IMR-90 (cell line): ENCODE data around the gene RB1. TPM values are rescaled to one million over a fixed set of nuclear protein-coding genes. Genes with fewer than 3 reads are reported as not detected.

ENCODE experiments used
- ATAC-seq: fragments of 200-7000 bp; cut with Tn5 transposase; 2 replicates; pipeline ENCODE4 v1.9.1; 2020; ENCODE audit warnings: low read depth, mild to moderate bottlenecking, moderate library complexity
- BruUV-seq: library from RNA; stranded (reverse); fragments of 400-500 nt; replicated peaks from 2 replicates; lab custom pipeline; 2021; lab: Mats Ljungman, UMichigan
- CTCF ChIA-PET: fragments of 300-600 bp; formaldehyde crosslinking; extraction: SDS; loops from one replicate; lab custom pipeline; 2021; ENCODE audit warnings: antibody characterized with exemption; lab: Yijun Ruan, JAX
- POLR2A ChIA-PET: fragments of 300-600 bp; sonication (Branson Sonifier 250); formaldehyde crosslinking; loops from one replicate; lab custom pipeline; 2022; ENCODE audit warnings: antibody characterized with exemption; ENCODE audit not compliant: unreplicated experiment; lab: Charles Lee
- DNase-seq: peaks from one replicate; pipeline ENCODE4 v3.0.0; 2013
- H2AFZ ChIP-seq: replicated peaks from 2 replicates; pipeline ENCODE3; 2013; ENCODE audit warnings: low read length, mild to moderate bottlenecking; ENCODE audit not compliant: poor library complexity
- H2AK5ac ChIP-seq: 2 replicates; pipeline ENCODE4 v1.6.1; 2013; ENCODE audit warnings: low read depth, low read length, inconsistent platforms
- H2AK9ac ChIP-seq: replicated peaks from 2 replicates; pipeline ENCODE3; 2013; ENCODE audit warnings: mild to moderate bottlenecking, low read depth, low read length, moderate library complexity; ENCODE audit not compliant: poor library complexity
- H2BK120ac ChIP-seq: 2 replicates; pipeline ENCODE4 v1.6.1; 2013; ENCODE audit warnings: low read depth, low read length, inconsistent platforms
- H2BK15ac ChIP-seq: 3 replicates; pipeline ENCODE4 v1.6.1; 2013; ENCODE audit warnings: low read depth, low read length, inconsistent platforms
- H2BK20ac ChIP-seq: 2 replicates; pipeline ENCODE4 v1.6.1; 2013; ENCODE audit warnings: low read depth, mild to moderate bottlenecking, inconsistent platforms, low read length, moderate library complexity
- H2BK5ac ChIP-seq: 2 replicates; pipeline ENCODE4 v1.6.1; 2013; ENCODE audit warnings: mild to moderate bottlenecking, low read depth, low read length, inconsistent platforms; ENCODE audit not compliant: poor library complexity, severe bottlenecking
- H3K14ac ChIP-seq: replicated peaks from 2 replicates; pipeline ENCODE4 v1.6.1; 2013; ENCODE audit warnings: low read depth, low read length, inconsistent platforms
- H3K18ac ChIP-seq: 2 replicates; pipeline ENCODE4 v1.6.1; 2013; ENCODE audit warnings: low read depth, low read length, control low read depth
- H3K23ac ChIP-seq: 2 replicates; pipeline ENCODE4 v1.6.1; 2013; ENCODE audit warnings: low read depth, low read length, inconsistent platforms
- H3K27ac ChIP-seq: 2 replicates; pipeline ENCODE4 v1.5.1; 2013; ENCODE audit warnings: mild to moderate bottlenecking, control low read depth, low read length; ENCODE audit not compliant: insufficient read depth
- H3K27me3 ChIP-seq: 2 replicates; pipeline ENCODE4 v1.6.1; 2013; ENCODE audit warnings: low read length; ENCODE audit not compliant: control insufficient read depth, insufficient read depth
- H3K36me3 ChIP-seq: 2 replicates; pipeline ENCODE4 v1.6.1; 2013; ENCODE audit warnings: low read length, mixed read lengths; ENCODE audit not compliant: control insufficient read depth, insufficient read depth
- H3K4ac ChIP-seq: 2 replicates; pipeline ENCODE4 v1.6.1; 2013; ENCODE audit warnings: low read depth, low read length, inconsistent platforms
- H3K4me1 ChIP-seq: 2 replicates; pipeline ENCODE4 v1.6.1; 2013; ENCODE audit warnings: low read length, mixed read lengths; ENCODE audit not compliant: control insufficient read depth, insufficient read depth
- H3K4me2 ChIP-seq: 2 replicates; pipeline ENCODE4 v1.6.1; 2013; ENCODE audit warnings: low read depth, mild to moderate bottlenecking, control low read depth, low read length, moderate library complexity
- H3K4me3 ChIP-seq: 2 replicates; pipeline ENCODE4 v1.5.1; 2013; ENCODE audit warnings: low read depth, mild to moderate bottlenecking, control low read depth, low read length, moderate library complexity; ENCODE audit not compliant: insufficient read depth
- H3K56ac ChIP-seq: 2 replicates; pipeline ENCODE4 v1.6.1; 2013; ENCODE audit warnings: low read length, inconsistent platforms; ENCODE audit not compliant: insufficient read depth; ENCODE audit errors: extremely low read depth
- H3K79me1 ChIP-seq, 2 experiments: 2 replicates each; pipeline ENCODE4 v1.6.1; 2013; ENCODE audit warnings: low read length in 2 of 2, inconsistent platforms in 1 of 2, low read depth in 1 of 2
- H3K9ac ChIP-seq: 2 replicates; pipeline ENCODE4 v1.6.1; 2013; ENCODE audit warnings: low read depth, low read length, control low read depth
- H3K9me1 ChIP-seq: 2 replicates; pipeline ENCODE4 v1.6.1; 2013; ENCODE audit warnings: low read length, inconsistent platforms; ENCODE audit not compliant: insufficient read depth
- H3K9me3 ChIP-seq: 2 replicates; pipeline ENCODE4 v1.6.1; 2013; ENCODE audit warnings: low read length; ENCODE audit not compliant: control insufficient read depth, insufficient read depth
- H4K20me1 ChIP-seq: 2 replicates; pipeline ENCODE4 v1.6.1; 2013; ENCODE audit warnings: low read length, inconsistent platforms; ENCODE audit not compliant: insufficient read depth
- H4K5ac ChIP-seq: 2 replicates; pipeline ENCODE4 v1.6.1; 2013; ENCODE audit warnings: mild to moderate bottlenecking, low read depth, low read length, control low read depth
- H4K8ac ChIP-seq, 2 experiments: 2 replicates each; pipeline ENCODE4 v1.6.1; 2013; ENCODE audit warnings: low read depth in 2 of 2, low read length in 2 of 2, control low read depth in 1 of 2, inconsistent platforms in 1 of 2
- H4K91ac ChIP-seq: 2 replicates; pipeline ENCODE4 v1.6.1; 2013; ENCODE audit warnings: low read depth, low read length, inconsistent platforms; ENCODE audit not compliant: insufficient read depth
- BHLHE40 ChIP-seq: fragments of 150-350 bp; IDR thresholded peaks from 2 replicates; pipeline ENCODE4 v1.6.1; 2016; ENCODE audit warnings: mild to moderate bottlenecking, low read depth, low read length
- CEBPB ChIP-seq: IDR thresholded peaks from 2 replicates; pipeline ENCODE4 v1.6.1; 2012; ENCODE audit warnings: low read depth, low read length, improper control_type of control experiment
- CHD1 ChIP-seq: IDR thresholded peaks from 2 replicates; pipeline ENCODE4 v1.6.1; 2012; ENCODE audit warnings: low read depth, low read length, improper control_type of control experiment
- ELK1 ChIP-seq: fragments of 150-350 bp; IDR thresholded peaks from 2 replicates; pipeline ENCODE4 v1.6.1; 2016; ENCODE audit warnings: low read depth, mild to moderate bottlenecking, low read length, moderate library complexity, borderline replicate concordance
- FOS ChIP-seq: fragments of 150-350 bp; IDR thresholded peaks from 2 replicates; pipeline ENCODE4 v1.6.1; 2016; ENCODE audit warnings: low read depth, low read length
- MAFK ChIP-seq: IDR thresholded peaks from 2 replicates; pipeline ENCODE4 v1.6.1; 2012; ENCODE audit warnings: low read depth, low read length, improper control_type of control experiment
- MAZ ChIP-seq: IDR thresholded peaks from 2 replicates; pipeline ENCODE4 v1.6.1; 2012; ENCODE audit warnings: low read depth, mild to moderate bottlenecking, low read length, improper control_type of control experiment, moderate library complexity, borderline replicate concordance
- MXI1 ChIP-seq: IDR thresholded peaks from 2 replicates; pipeline ENCODE4 v1.6.1; 2012; ENCODE audit warnings: low read depth, mild to moderate bottlenecking, low read length, moderate library complexity, borderline replicate concordance
- NFE2L2 ChIP-seq: fragments of 150-350 bp; IDR thresholded peaks from 2 replicates; pipeline ENCODE4 v1.6.1; 2016; ENCODE audit warnings: low read depth, mild to moderate bottlenecking, low read length
- POLR2A ChIP-seq: IDR thresholded peaks from 2 replicates; pipeline ENCODE4 v1.6.1; 2012; ENCODE audit warnings: mild to moderate bottlenecking, low read depth, low read length
- RAD21 ChIP-seq: IDR thresholded peaks from 2 replicates; pipeline ENCODE4 v1.6.1; 2012; ENCODE audit warnings: low read length, improper control_type of control experiment
- RCOR1 ChIP-seq: IDR thresholded peaks from 2 replicates; pipeline ENCODE4 v1.6.1; 2012; ENCODE audit warnings: mild to moderate bottlenecking, low read length, improper control_type of control experiment; ENCODE audit not compliant: insufficient replicate concordance
- RFX5 ChIP-seq: IDR thresholded peaks from 2 replicates; pipeline ENCODE4 v1.8.0; 2012; ENCODE audit warnings: low read depth, mild to moderate bottlenecking, low read length, moderate library complexity
- SMC3 ChIP-seq: fragments of 150-350 bp; IDR thresholded peaks from 2 replicates; pipeline ENCODE4 v1.6.1; 2016; ENCODE audit warnings: low read depth, mild to moderate bottlenecking, antibody characterized with exemption, low read length, moderate library complexity
- USF2 ChIP-seq: fragments of 150-350 bp; IDR thresholded peaks from 2 replicates; pipeline ENCODE4 v1.6.1; 2017; ENCODE audit warnings: mild to moderate bottlenecking, antibody characterized with exemption, low read length, low read depth
- WGBS, 2 experiments: methylation state at CpG; one replicate each; pipeline versions ENCODE4 v1.1.5 to v1.1.7; 2013; ENCODE audit warnings: missing lambda C conversion rate in 2 of 2; ENCODE audit not compliant: insufficient read length in 1 of 2; ENCODE audit errors: extremely low coverage in 2 of 2; 5-methylcytosine and 5-hydroxymethylcytosine counted together
- dilution Hi-C: fragments of 300-500 bp; cut with HindIII; formaldehyde crosslinking; loops from one replicate; pipeline ENCODE4 v1.14.3; 2018; ENCODE audit warnings: low sequenced_read_pairs; ENCODE audit not compliant: unreplicated experiment
- in situ Hi-C: fragments of 300-500 bp; cut with MboI; formaldehyde crosslinking; loops from 3 replicates; pipeline ENCODE4 v1.14.3; 2019; ENCODE audit warnings: low sequenced_read_pairs, inconsistent platforms, mixed read lengths
- intact Hi-C: fragments of 100-400 bp; cut with micrococcal nuclease; formaldehyde crosslinking; loops from 2 replicates; pipeline ENCODE4 v1.10.0; 2022
- polyA plus RNA-seq, 3 experiments: library from polyadenylated mRNA; depleted of rRNA; stranded (reverse); fragments of >200 nt; gene quantifications; 2 replicates each; pipeline ENCODE4 v1.2.3, GENCODE V29; 2012; ENCODE audit warnings: low replicate concordance in 1 of 3
- total RNA-seq: library from RNA; depleted of rRNA; stranded (reverse); fragments of >200 nt; gene quantifications from 2 replicates; pipeline ENCODE4 v1.2.3, GENCODE V29; 2012
- TF ChIP-seq, protein P1 (sequence below): conservative IDR thresholded peaks from 2 replicates; pipeline ENCODE4 v1.5.1; 2012; ENCODE audit warnings: mild to moderate bottlenecking, low read depth, low read length, improper control_type of control experiment

RB1 gene
- total and polyA plus RNA-seq, 2 of the 4 experiments (the other 2 are of a cell fraction): 11.4 to 15.4 TPM

- no peak overlapping the region for H2AFZ ChIP-seq
- no peaks in the 10 kb centered on the region for H3K9me3 ChIP-seq
- peak overlapping the region; percentile 37; the same call in 2 of the 3 replicates for H2BK15ac ChIP-seq
- 0 out of 2 replicates have a peak overlapping the region, but pooled peaks have one; percentile 84 for H3K14ac ChIP-seq
- no CpG with 5 or more reads among the region's 2 CpGs for WGBS, 2 experiments
- H2BK120ac ChIP-seq: peak overlapping the region; percentile 93
- no peak overlapping the region for H3K9ac ChIP-seq
- no peak overlapping the region for H2AK9ac ChIP-seq
- peak overlapping the region; percentile 85 for H2AK5ac ChIP-seq
- ATAC-seq: peak; percentile 60
- peak overlapping the region; percentile 96 for H2BK5ac ChIP-seq
- H4K91ac ChIP-seq: peak overlapping the region; percentile 73
- H4K5ac ChIP-seq: peak overlapping the region; percentile 59
- peaks cover 17% of the 10 kb centered on the region for H3K4me1 ChIP-seq
- POLR2A ChIA-PET: no interaction called here
- dilution Hi-C loops (no loop called here), in situ Hi-C loops (no loop called here), intact Hi-C loops (loop anchor here (5.0 kb wide), 1 partner anchor 217 kb away; the partner anchor contains the start of gene ITM2B)
- H3K9me1 ChIP-seq: peaks cover 2% of the 10 kb centered on the region; the same call in 1 of the 2 replicates
- TF ChIP-seq SMC3: no peak
- no peak for TF ChIP-seq POLR2A
- TF ChIP-seq, protein P1, sequence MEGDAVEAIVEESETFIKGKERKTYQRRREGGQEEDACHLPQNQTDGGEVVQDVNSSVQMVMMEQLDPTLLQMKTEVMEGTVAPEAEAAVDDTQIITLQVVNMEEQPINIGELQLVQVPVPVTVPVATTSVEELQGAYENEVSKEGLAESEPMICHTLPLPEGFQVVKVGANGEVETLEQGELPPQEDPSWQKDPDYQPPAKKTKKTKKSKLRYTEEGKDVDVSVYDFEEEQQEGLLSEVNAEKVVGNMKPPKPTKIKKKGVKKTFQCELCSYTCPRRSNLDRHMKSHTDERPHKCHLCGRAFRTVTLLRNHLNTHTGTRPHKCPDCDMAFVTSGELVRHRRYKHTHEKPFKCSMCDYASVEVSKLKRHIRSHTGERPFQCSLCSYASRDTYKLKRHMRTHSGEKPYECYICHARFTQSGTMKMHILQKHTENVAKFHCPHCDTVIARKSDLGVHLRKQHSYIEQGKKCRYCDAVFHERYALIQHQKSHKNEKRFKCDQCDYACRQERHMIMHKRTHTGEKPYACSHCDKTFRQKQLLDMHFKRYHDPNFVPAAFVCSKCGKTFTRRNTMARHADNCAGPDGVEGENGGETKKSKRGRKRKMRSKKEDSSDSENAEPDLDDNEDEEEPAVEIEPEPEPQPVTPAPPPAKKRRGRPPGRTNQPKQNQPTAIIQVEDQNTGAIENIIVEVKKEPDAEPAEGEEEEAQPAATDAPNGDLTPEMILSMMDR: no peak
- no peak for TF ChIP-seq CHD1
- TF ChIP-seq NFE2L2: no peak
- TF ChIP-seq MAFK: no peak
- TF ChIP-seq ELK1: no peak
- no peak for TF ChIP-seq RCOR1
- TF ChIP-seq FOS: no peak
- TF ChIP-seq MXI1: no peak
- no peak for TF ChIP-seq USF2
- no peak for TF ChIP-seq RAD21
- no peak for TF ChIP-seq BHLHE40
- TF ChIP-seq MAZ: no peak
- no peak for TF ChIP-seq CEBPB
- no peak for TF ChIP-seq RFX5
- peak overlapping the region; percentile 86; the same call in 1 of the 2 replicates for H3K23ac ChIP-seq
- H3K4me3 ChIP-seq: no peak overlapping the region
- 0 out of 2 replicates have a peak, but pooled peaks cover 4% of the 10 kb centered on the region for H4K20me1 ChIP-seq
- H2BK20ac ChIP-seq: peak overlapping the region; percentile 96
- peak overlapping the region; percentile 62; the same call in 1 of the 2 replicates for H3K56ac ChIP-seq
- peak overlapping the region; percentile 91 for H3K4me2 ChIP-seq
- peak overlapping the region; percentile 92 for H3K27ac ChIP-seq
- CTCF ChIA-PET: no interaction called here
- no peaks in the 10 kb centered on the region for H3K27me3 ChIP-seq
- H4K8ac ChIP-seq: peak overlapping the region in 1 of 2 experiments; percentile 92; a peak in 2 of 4 replicates
- H3K79me1 ChIP-seq: peaks cover 10 to 33% of the 10 kb centered on the region in 2 experiments; a peak in 3 of 4 replicates
- BruUV-seq: no TSS peak
- DNase-seq: peak; percentile 46
- peak overlapping the region; percentile 84 for H3K18ac ChIP-seq
- no peaks in the 10 kb centered on the region for H3K36me3 ChIP-seq
- H3K4ac ChIP-seq: peak overlapping the region; percentile 90
These were observed 146.1 kb downstream of the RB1 start for GRCh38 chr13:48449656-48450055.
